H1 (cell line): ENCODE data around the gene PRSS8. TPM values are rescaled to one million over a fixed set of nuclear protein-coding genes. Genes with fewer than 3 reads are reported as not detected.

ENCODE experiments used
- CTCF ChIA-PET: fragments of 300-600 bp; sonication (Branson Sonifier 250); formaldehyde crosslinking; loops from one replicate; lab custom pipeline; 2021; ENCODE audit not compliant: partially characterized antibody; lab: Charles Lee
- POLR2A ChIA-PET: fragments of 300-600 bp; sonication (Branson Sonifier 250); formaldehyde crosslinking; loops from one replicate; lab custom pipeline; 2021; ENCODE audit warnings: inconsistent platforms; ENCODE audit not compliant: partially characterized antibody; lab: Charles Lee
- DNase-seq, 2 experiments: peaks; one replicate each; pipeline versions ENCODE4 v3.0.0 to v3.0.0-alpha.2; 2010 to 2022; ENCODE audit warnings: low spot score in 2 of 2, low read depth in 1 of 2, mixed read lengths in 1 of 2
- FAIRE-seq: peaks from 2 replicates; lab custom pipeline; 2011; peaks lifted over from hg19 to GRCh38; lab: Jason Lieb, UNC
- H2AFZ ChIP-seq: 2 replicates; pipeline ENCODE4 v1.8.1; 2012; ENCODE audit warnings: low read length, inconsistent platforms
- H2AK5ac ChIP-seq: 2 replicates; pipeline ENCODE4 v1.6.1; 2013; ENCODE audit warnings: low read depth, low read length
- H2BK120ac ChIP-seq: replicated peaks from 2 replicates; pipeline ENCODE3; 2013; ENCODE audit warnings: low read depth, low read length, inconsistent platforms
- H2BK12ac ChIP-seq: 2 replicates; pipeline ENCODE4 v1.6.1; 2013; ENCODE audit warnings: low read depth, low read length
- H2BK15ac ChIP-seq: 2 replicates; pipeline ENCODE4 v1.6.1; 2013; ENCODE audit warnings: low read length
- H2BK20ac ChIP-seq: 2 replicates; pipeline ENCODE4 v1.6.1; 2013; ENCODE audit warnings: low read length
- H2BK5ac ChIP-seq: 2 replicates; pipeline ENCODE4 v1.6.1; 2013; ENCODE audit warnings: low read depth, low read length
- H3K14ac ChIP-seq: 2 replicates; pipeline ENCODE4 v1.6.1; 2013; ENCODE audit warnings: inconsistent platforms; ENCODE audit not compliant: insufficient read length
- H3K18ac ChIP-seq: 2 replicates; pipeline ENCODE4 v1.6.1; 2013; ENCODE audit warnings: low read length; ENCODE audit errors: extremely low read depth
- H3K23ac ChIP-seq: 2 replicates; pipeline ENCODE4 v1.6.1; 2013; ENCODE audit warnings: inconsistent platforms; ENCODE audit not compliant: insufficient read length
- H3K23me2 ChIP-seq: 2 replicates; pipeline ENCODE4 v1.6.1; 2013; ENCODE audit warnings: low read depth, low read length
- H3K27ac ChIP-seq: 2 replicates; pipeline ENCODE4 v1.6.1; 2011; ENCODE audit warnings: low read depth, low read length, inconsistent platforms
- H3K27me3 ChIP-seq, 4 experiments: replicated peaks in 1 of 4; 1 replicate in 1 of 4; 2 replicates in 3 of 4; pipeline versions ENCODE4 v1.6.1 to v1.8.1; 2011 to 2013; ENCODE audit warnings: low read length in 3 of 4, mild to moderate bottlenecking in 3 of 4, inconsistent platforms in 2 of 4, mixed read lengths in 2 of 4, moderate library complexity in 1 of 4; ENCODE audit not compliant: control insufficient read depth in 3 of 4, insufficient read depth in 3 of 4; ENCODE audit errors: extremely low read depth in 1 of 4
- H3K36me3 ChIP-seq, 4 experiments: 2 replicates each; pipeline versions ENCODE4 v1.6.1 to v1.8.1; 2011 to 2013; ENCODE audit warnings: mild to moderate bottlenecking in 4 of 4, low read length in 3 of 4, moderate library complexity in 2 of 4, control low read depth in 1 of 4, inconsistent platforms in 1 of 4; ENCODE audit not compliant: insufficient read depth in 4 of 4, control insufficient read depth in 2 of 4
- H3K4ac ChIP-seq: replicated peaks from 2 replicates; pipeline ENCODE3; 2013; ENCODE audit warnings: low read length, low read depth, mixed read lengths, inconsistent platforms; ENCODE audit not compliant: insufficient read length
- H3K4me1 ChIP-seq, 4 experiments: replicated peaks in 1 of 4; 1 replicate in 1 of 4; 2 replicates in 3 of 4; pipeline versions ENCODE4 v1.6.1 to v1.8.1; 2011 to 2013; ENCODE audit warnings: low read length in 3 of 4, inconsistent platforms in 2 of 4, mixed read lengths in 1 of 4; ENCODE audit not compliant: insufficient read depth in 4 of 4, control insufficient read depth in 3 of 4
- H3K4me2 ChIP-seq, 2 experiments: 2 replicates each; pipeline versions ENCODE4 v1.6.1 to v1.8.1; 2011 to 2013; ENCODE audit warnings: low read depth in 2 of 2, low read length in 2 of 2, control low read depth in 1 of 2, inconsistent platforms in 1 of 2, mild to moderate bottlenecking in 1 of 2; ENCODE audit not compliant: insufficient read depth in 1 of 2
- H3K4me3 ChIP-seq, 4 experiments: fragments of 200-600, 300-600 bp in 1 of 4; sonication (generic), shearing (Covaris generic), sonication (Bioruptor Twin) in 1 of 4; 2 replicates each; pipeline versions ENCODE4 v1.5.1 to v1.8.1; 2011 to 2016; ENCODE audit warnings: low read length in 4 of 4, low read depth in 3 of 4, control low read depth in 2 of 4, inconsistent platforms in 2 of 4, mild to moderate bottlenecking in 2 of 4, mixed read lengths in 1 of 4, moderate library complexity in 1 of 4; ENCODE audit not compliant: insufficient read depth in 2 of 4; ENCODE audit errors: extremely low read depth in 1 of 4
- H3K56ac ChIP-seq: replicated peaks from 2 replicates; pipeline ENCODE3; 2013; ENCODE audit warnings: low read depth, mild to moderate bottlenecking, mixed read lengths, low read length, inconsistent platforms; ENCODE audit not compliant: insufficient read length
- H3K79me1 ChIP-seq: 2 replicates; pipeline ENCODE4 v1.6.1; 2013; ENCODE audit warnings: low read depth, low read length, control low read depth
- H3K79me2 ChIP-seq, 2 experiments: 2 replicates each; pipeline versions ENCODE4 v1.6.1 to v1.8.1; 2012 to 2013; ENCODE audit warnings: low read length in 2 of 2, mild to moderate bottlenecking in 2 of 2, inconsistent platforms in 1 of 2; ENCODE audit not compliant: insufficient read depth in 2 of 2, control insufficient read depth in 1 of 2
- H3K9ac ChIP-seq, 4 experiments: replicated peaks in 1 of 4; 1 replicate in 1 of 4; 2 replicates in 3 of 4; pipeline versions ENCODE4 v1.6.1 to v1.8.1; 2011 to 2013; ENCODE audit warnings: low read depth in 3 of 4, low read length in 3 of 4, control low read depth in 2 of 4, mild to moderate bottlenecking in 2 of 4, moderate library complexity in 2 of 4, inconsistent platforms in 1 of 4; ENCODE audit errors: extremely low read depth in 1 of 4
- H3K9me3 ChIP-seq, 2 experiments: 2 replicates each; pipeline versions ENCODE4 v1.6.1 to v1.8.1; 2012 to 2013; ENCODE audit warnings: mild to moderate bottlenecking in 2 of 2, moderate library complexity in 2 of 2, control low read depth in 1 of 2, inconsistent platforms in 1 of 2, low read depth in 1 of 2, low read length in 1 of 2, mixed read lengths in 1 of 2; ENCODE audit not compliant: insufficient read depth in 2 of 2
- H4K20me1 ChIP-seq, 2 experiments: replicated peaks in 1 of 2; 2 replicates each; pipeline versions ENCODE3 to v1.8.1; 2011 to 2013; ENCODE audit warnings: inconsistent platforms in 2 of 2, low read length in 2 of 2, mild to moderate bottlenecking in 1 of 2; ENCODE audit not compliant: insufficient read depth in 2 of 2, control insufficient read depth in 1 of 2
- H4K5ac ChIP-seq: 2 replicates; pipeline ENCODE4 v1.6.1; 2013; ENCODE audit warnings: low read length, low read depth, mixed read lengths, inconsistent platforms; ENCODE audit not compliant: insufficient read length
- H4K8ac ChIP-seq: 2 replicates; pipeline ENCODE4 v1.8.0; 2013; ENCODE audit warnings: mild to moderate bottlenecking, moderate library complexity, low read length, inconsistent platforms; ENCODE audit not compliant: insufficient read depth; ENCODE audit errors: extremely low read depth
- H4K91ac ChIP-seq: replicated peaks from 2 replicates; pipeline ENCODE3; 2013; ENCODE audit warnings: low read length, mixed read lengths, inconsistent platforms; ENCODE audit not compliant: insufficient read length
- EZH2 ChIP-seq: fragments of 200-600 bp; sonication (generic); IDR thresholded peaks from 2 replicates; pipeline ENCODE4 v1.7.1; 2012; ENCODE audit warnings: low read depth, mild to moderate bottlenecking, moderate library complexity, low read length, inconsistent platforms; ENCODE audit not compliant: severe bottlenecking
- RAD21 ChIP-seq, 2 experiments: IDR thresholded peaks in 1 of 2; conservative IDR thresholded peaks in 1 of 2; 2 replicates each; pipeline ENCODE4 v1.6.1; 2011; ENCODE audit warnings: low read depth in 2 of 2, low read length in 2 of 2, improper control_type of control experiment in 1 of 2, inconsistent platforms in 1 of 2, mild to moderate bottlenecking in 1 of 2, moderate library complexity in 1 of 2
- RFX5 ChIP-seq: IDR thresholded peaks from 2 replicates; pipeline ENCODE4 v1.6.1; 2011; ENCODE audit warnings: low read depth, low read length, improper control_type of control experiment, borderline replicate concordance
- SRF ChIP-seq: IDR thresholded peaks from 2 replicates; pipeline ENCODE4 v1.6.1; 2011; ENCODE audit warnings: mild to moderate bottlenecking, low read depth, low read length, moderate library complexity
- TEAD4 ChIP-seq: IDR thresholded peaks from 2 replicates; pipeline ENCODE4 v1.6.1; 2012; ENCODE audit warnings: low read depth, low read length, inconsistent platforms, mixed read lengths
- WGBS, 2 experiments: shearing (Covaris generic) in 1 of 2; methylation state at CpG; one replicate each; pipeline versions ENCODE4 v1.1.6 to v1.1.7; 2013 to 2015; ENCODE audit warnings: low lambda C conversion rate in 2 of 2, mixed read lengths in 2 of 2, inconsistent platforms in 1 of 2, low coverage in 1 of 2, missing lambda C conversion rate in 1 of 2; ENCODE audit not compliant: insufficient replicate concordance in 2 of 2, insufficient coverage in 1 of 2, insufficient read length in 1 of 2; ENCODE audit errors: extremely low coverage in 1 of 2, missing lambda C conversion rate in 1 of 2; 5-methylcytosine and 5-hydroxymethylcytosine counted together
- polyA plus RNA-seq, 7 experiments: library from polyadenylated mRNA; depleted of rRNA in 3 of 7; stranded (reverse) in 5 of 7; unstranded in 2 of 7; fragments of >200 nt in 5 of 7; fragments of 200-250 nt in 2 of 7; gene quantifications; 1 replicate in 5 of 7; 2 replicates in 1 of 7; 4 replicates in 1 of 7; pipeline versions ENCODE4 v1.2.1 to v1.2.3, GENCODE V29; 2011 to 2013; ENCODE audit warnings: missing spikeins in 2 of 7, mixed read lengths in 2 of 7
- total RNA-seq: library from RNA; stranded (reverse); fragmentation: NEBNext Ultra II Directional; extraction: Animal tissue kit (Norgen Biotek cat#: 25700); gene quantifications from 2 replicates; pipeline ENCODE4 v1.2.1, GENCODE V29; 2021

Gene PRSS8
- total and polyA plus RNA-seq, 2 of the 8 experiments (the other 6 are each of a cell fraction or from before 2014, with no cell fraction given): 87.7 to 273 TPM

DNA sequence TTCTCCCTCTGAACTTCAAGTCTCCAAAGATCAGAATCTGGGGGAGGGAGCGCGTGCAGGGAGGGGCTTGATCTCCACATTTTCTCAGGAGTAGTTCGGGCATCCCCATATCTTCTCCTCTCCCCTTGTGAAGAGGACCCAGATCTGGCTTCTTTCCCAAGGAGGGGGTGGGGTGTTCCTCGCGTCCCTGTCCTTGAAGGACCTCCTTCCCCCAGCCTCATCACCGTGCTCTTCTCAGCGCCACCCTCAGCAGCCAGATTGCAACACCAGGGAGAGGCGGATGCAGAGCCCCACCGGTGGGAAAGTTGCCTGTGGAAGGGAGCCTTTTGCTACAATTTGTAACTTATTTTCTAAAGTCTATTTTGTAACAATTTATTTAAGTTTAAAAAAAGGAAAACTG lies 52.4 kb downstream of the PRSS8 start:
- peaks cover 0 to 32% (median 16%) of the 10 kb centered on the region in 4 experiments; a peak in 6 of 8 replicates for H3K36me3 ChIP-seq
- TF ChIP-seq RAD21 (IDR thresholded peaks at IDR 0.05 in 1 of 2, conservative IDR thresholded peaks at IDR 0.05 in 1 of 2; ENCODE audit: low read depth in 2 of 2, low read length in 2 of 2): no peak
- TF ChIP-seq EZH2: no peak
- TF ChIP-seq TEAD4: no peak
- TF ChIP-seq RFX5: no peak
- TF ChIP-seq SRF: no peak

More for the DNA sequence above, 52.4 kb downstream of the PRSS8 start:
- H3K23me2 ChIP-seq: no peaks in the 10 kb centered on the region
- H2AK5ac ChIP-seq: no peak overlapping the region
- H3K18ac ChIP-seq: no peak overlapping the region
- no peaks in the 10 kb centered on the region for H3K9me3 ChIP-seq
- H2BK20ac ChIP-seq: no peak overlapping the region
- H3K4ac ChIP-seq: no peak overlapping the region
- peaks cover 6% of the 10 kb centered on the region for H3K79me1 ChIP-seq
- H2BK15ac ChIP-seq: no peak overlapping the region
- FAIRE-seq (no peak), DNase-seq (no peak)
- H3K23ac ChIP-seq: no peak overlapping the region
- H2BK12ac ChIP-seq: no peak overlapping the region
- 93% methylated on average over 9 of the region's 9 CpGs; no CpG with 5 or more reads in 1 of the 2 experiments for WGBS, 2 experiments
- H3K27ac ChIP-seq: no peak overlapping the region
- no peak overlapping the region for H2BK5ac ChIP-seq
- no peak overlapping the region for H2BK120ac ChIP-seq
- H3K4me1 ChIP-seq: no peaks in the 10 kb centered on the region
- H3K4me3 ChIP-seq: no peak overlapping the region
- no peak overlapping the region for H4K5ac ChIP-seq
- H3K56ac ChIP-seq: no peak overlapping the region
- no peak overlapping the region for H2AFZ ChIP-seq
- H3K79me2 ChIP-seq: peaks cover 0 to 9% of the 10 kb centered on the region in 2 experiments; a peak in 1 of 4 replicates
- H4K8ac ChIP-seq: no peak overlapping the region; the same call in 1 of the 2 replicates
- H3K9ac ChIP-seq: no peak overlapping the region
- POLR2A ChIA-PET: interaction anchor here (1.0 to 4.7 kb wide), 4 partner anchors 9 to 13 kb away, joined by 3 to 34 read pairs (median 6); partner anchors contain the start of genes ZNF646 and ZNF668
- CTCF ChIA-PET: interaction anchor here (1.0 kb wide), 1 partner anchor 16 kb away, joined by 3 read pairs; no protein-coding TSS in a partner anchor
- H4K91ac ChIP-seq: no peak overlapping the region
- H3K27me3 ChIP-seq: no peaks in the 10 kb centered on the region
- no peak overlapping the region for H3K4me2 ChIP-seq
- peaks cover 7 to 26% of the 10 kb centered on the region in 2 experiments for H4K20me1 ChIP-seq
- H3K14ac ChIP-seq: no peak overlapping the region
